Trophoblast cell (in vitro differentiated cells and primary cell): ENCODE data around the gene CGB3.

Source experiments
- DNase-seq, 2 donors: peaks; one replicate each; pipeline ENCODE4 v3.0.0-alpha.2; 2016
- H2AFZ ChIP-seq: 2 replicates; pipeline ENCODE4 v1.6.1; 2013; ENCODE audit warnings: low read length, moderate library complexity, mild to moderate bottlenecking; ENCODE audit not compliant: insufficient read depth, poor library complexity
- H2AK5ac ChIP-seq: 2 replicates; pipeline ENCODE4 v1.6.1; 2013; ENCODE audit warnings: mild to moderate bottlenecking, low read length
- H2BK120ac ChIP-seq: 2 replicates; pipeline ENCODE4 v1.6.1; 2013; ENCODE audit warnings: low read length, mild to moderate bottlenecking, moderate library complexity; ENCODE audit not compliant: insufficient read depth, poor library complexity
- H2BK12ac ChIP-seq: 2 replicates; pipeline ENCODE4 v1.6.1; 2013; ENCODE audit warnings: mild to moderate bottlenecking, low read length, moderate library complexity
- H2BK5ac ChIP-seq: 2 replicates; pipeline ENCODE4 v1.6.1; 2013; ENCODE audit warnings: low read length, low read depth, moderate library complexity, mild to moderate bottlenecking; ENCODE audit not compliant: poor library complexity
- H3K14ac ChIP-seq: 2 replicates; pipeline ENCODE4 v1.6.1; 2013; ENCODE audit warnings: mild to moderate bottlenecking, low read length
- H3K18ac ChIP-seq: 2 replicates; pipeline ENCODE4 v1.6.1; 2013; ENCODE audit warnings: mild to moderate bottlenecking, low read length
- H3K23ac ChIP-seq: 2 replicates; pipeline ENCODE4 v1.6.1; 2013; ENCODE audit warnings: low read length
- H3K27ac ChIP-seq: 2 replicates; pipeline ENCODE4 v1.5.1; 2013; ENCODE audit warnings: low read depth, mild to moderate bottlenecking, inconsistent platforms, low read length, moderate library complexity
- H3K27me3 ChIP-seq: 2 replicates; pipeline ENCODE4 v1.6.1; 2013; ENCODE audit warnings: inconsistent platforms, mild to moderate bottlenecking, low read length, moderate library complexity; ENCODE audit not compliant: insufficient read depth
- H3K36me3 ChIP-seq, 2 experiments: 1 replicate in 1 of 2; 2 replicates in 1 of 2; pipeline ENCODE4 v1.6.1; 2013; ENCODE audit warnings: low read length in 2 of 2, mild to moderate bottlenecking in 2 of 2, moderate library complexity in 1 of 2; ENCODE audit not compliant: insufficient read depth in 2 of 2, control insufficient read depth in 1 of 2
- H3K4ac ChIP-seq: 2 replicates; pipeline ENCODE4 v1.6.1; 2013; ENCODE audit warnings: low read depth, mild to moderate bottlenecking, low read length, moderate library complexity
- H3K4me1 ChIP-seq, 2 experiments: 1 replicate in 1 of 2; 2 replicates in 1 of 2; pipeline ENCODE4 v1.6.1; 2013; ENCODE audit warnings: low read length in 2 of 2, mild to moderate bottlenecking in 2 of 2, moderate library complexity in 1 of 2; ENCODE audit not compliant: insufficient read depth in 2 of 2, control insufficient read depth in 1 of 2
- H3K4me2 ChIP-seq: 2 replicates; pipeline ENCODE4 v1.6.1; 2013; ENCODE audit warnings: inconsistent platforms, mild to moderate bottlenecking, low read length, moderate library complexity
- H3K4me3 ChIP-seq: 2 replicates; pipeline ENCODE4 v1.5.1; 2013; ENCODE audit warnings: mild to moderate bottlenecking, low read depth, low read length, inconsistent platforms
- H3K79me1 ChIP-seq: one replicate; pipeline ENCODE4 v1.6.1; 2013; ENCODE audit warnings: low read length
- H3K79me2 ChIP-seq: 2 replicates; pipeline ENCODE4 v1.6.1; 2013; ENCODE audit warnings: low read length, mild to moderate bottlenecking; ENCODE audit not compliant: control insufficient read depth, insufficient read depth, poor library complexity
- H3K9ac ChIP-seq: 2 replicates; pipeline ENCODE4 v1.6.1; 2013; ENCODE audit warnings: mild to moderate bottlenecking, low read length
- H3K9me3 ChIP-seq: 2 replicates; pipeline ENCODE4 v1.6.1; 2013; ENCODE audit warnings: low read depth, mild to moderate bottlenecking, control low read depth, inconsistent platforms, low read length; ENCODE audit not compliant: insufficient read depth
- H4K12ac ChIP-seq: 2 replicates; pipeline ENCODE4 v1.6.1; 2013; ENCODE audit warnings: low read depth, mild to moderate bottlenecking, low read length, moderate library complexity
- H4K8ac ChIP-seq: 2 replicates; pipeline ENCODE4 v1.6.1; 2013; ENCODE audit warnings: low read depth, mild to moderate bottlenecking, low read length, moderate library complexity
- H4K91ac ChIP-seq: one replicate; pipeline ENCODE4 v1.6.1; 2013; ENCODE audit warnings: low read depth, mild to moderate bottlenecking, low read length, moderate library complexity
- WGBS: extraction: QIAGEN DNeasy Blood & Tissue Kit; methylation state at CpG from one replicate; pipeline ENCODE4 v1.1.7; 2013; ENCODE audit warnings: missing lambda C conversion rate; ENCODE audit not compliant: insufficient read length, insufficient coverage; ENCODE audit errors: extremely low coverage; 5-methylcytosine and 5-hydroxymethylcytosine counted together

The CGB3 gene

DNA sequence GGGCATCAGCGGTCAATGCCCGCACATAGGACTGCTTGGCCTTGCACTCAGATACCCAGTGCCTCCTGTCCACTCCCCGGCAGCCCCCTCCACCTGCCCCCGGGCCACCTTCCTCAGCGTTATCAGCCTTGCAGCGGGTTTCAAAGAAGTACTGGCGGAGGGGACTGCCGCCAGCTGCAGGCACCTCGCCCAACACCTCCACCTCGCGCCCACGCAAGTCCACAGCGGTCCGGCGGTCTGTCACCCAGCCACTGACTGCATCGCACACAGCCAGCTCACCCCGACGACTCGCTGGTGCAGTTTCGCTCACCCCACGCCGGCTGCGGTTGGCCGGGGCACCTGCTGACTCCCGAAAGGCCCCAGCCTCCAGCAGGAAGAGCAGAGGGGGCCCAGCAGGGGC lies 37.3 kb upstream of the CGB3 start:
- Histone ChIP-seq H3K36me3 (peaks cover 0 to 2% of the 10 kb centered on the region in 2 experiments), H3K79me1 (peaks cover 24% of the 10 kb centered on the region), H3K4me2 (no peak overlapping the region), H3K9ac (no peak overlapping the region), H4K91ac (no peak overlapping the region), H2BK5ac (no peak overlapping the region), H2AK5ac (no peak overlapping the region), H3K4me1 (peaks cover 22 to 36% of the 10 kb centered on the region in 2 experiments), H3K14ac (no peak overlapping the region), H3K27me3 (peaks cover 5% of the 10 kb centered on the region), H4K8ac (no peak overlapping the region), H3K23ac (no peak overlapping the region), H3K18ac (no peak overlapping the region), H2BK12ac (no peak overlapping the region), H3K79me2 (peaks cover 5% of the 10 kb centered on the region), H2BK120ac (no peak overlapping the region), H4K12ac (no peak overlapping the region), H3K4me3 (no peak overlapping the region), H3K27ac (no peak overlapping the region), H2AFZ (no peak overlapping the region), H3K4ac (no peak overlapping the region), H3K9me3 (peaks cover 2% of the 10 kb centered on the region)
- WGBS, result no CpG with 5 or more reads among the region's 25 CpGs
- no peak for DNase-seq

DNA sequence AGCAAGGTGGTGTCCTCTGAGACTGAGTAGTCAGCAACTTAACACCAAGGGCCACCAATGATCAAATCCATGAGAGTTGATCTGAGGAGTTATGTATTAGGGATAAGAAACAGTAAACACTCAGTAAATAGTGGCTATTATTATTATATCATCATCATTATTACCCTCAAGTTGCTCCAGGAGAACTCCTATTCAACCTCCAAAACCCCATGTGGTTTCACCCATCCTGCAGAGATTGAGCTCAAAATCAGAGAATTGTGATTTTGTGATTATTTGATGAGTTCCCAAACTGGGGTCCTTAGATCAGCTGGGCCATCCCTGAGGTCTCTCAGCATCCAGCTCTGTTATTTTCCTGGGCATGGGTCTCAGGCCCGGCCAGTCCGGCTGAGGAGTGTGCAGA lies 36.9 kb upstream of the CGB3 start:
- Histone ChIP-seq H4K8ac (no peak overlapping the region), H3K9ac (no peak overlapping the region), H3K23ac (no peak overlapping the region), H3K79me2 (peaks cover 8% of the 10 kb centered on the region), H2BK120ac (no peak overlapping the region), H3K14ac (no peak overlapping the region), H3K79me1 (peaks cover 26% of the 10 kb centered on the region), H3K9me3 (peaks cover 1% of the 10 kb centered on the region), H3K4me2 (no peak overlapping the region), H4K91ac (no peak overlapping the region), H3K4me1 (peaks cover 19 to 32% of the 10 kb centered on the region in 2 experiments), H2BK5ac (no peak overlapping the region), H3K4me3 (no peak overlapping the region), H3K4ac (no peak overlapping the region), H2BK12ac (no peak overlapping the region), H3K36me3 (peaks cover 0 to 2% of the 10 kb centered on the region in 2 experiments), H2AK5ac (no peak overlapping the region), H3K27me3 (peaks cover 5% of the 10 kb centered on the region), H2AFZ (no peak overlapping the region), H4K12ac (no peak overlapping the region), H3K27ac (no peak overlapping the region), H3K18ac (no peak overlapping the region)
- no CpG with 5 or more reads among the region's 2 CpGs for WGBS
- DNase-seq, result no peak

DNA sequence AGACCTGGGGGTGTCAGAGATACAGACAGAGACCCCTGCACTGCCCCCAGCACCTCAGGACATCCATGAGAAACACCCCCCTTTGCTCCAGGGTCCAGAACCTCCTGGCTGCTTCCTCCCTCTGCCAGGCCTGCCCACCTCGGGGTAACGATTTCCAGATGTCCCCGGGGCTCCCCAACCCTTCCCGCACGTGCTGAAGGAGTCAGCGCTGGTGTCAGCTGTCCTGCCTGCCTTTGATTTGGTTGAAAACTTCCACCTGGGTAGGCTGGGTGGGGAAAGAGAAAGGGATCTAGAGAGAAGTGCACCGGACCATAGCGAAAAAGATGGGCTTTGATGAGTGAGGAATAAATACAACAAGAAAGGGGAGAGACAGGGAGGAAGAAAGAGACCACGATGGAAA lies 34.9 kb upstream of the CGB3 start:
- no peak overlapping the region for H2BK120ac ChIP-seq
- no CpG with 5 or more reads among the region's 9 CpGs for WGBS
- DNase-seq, result no peak

DNA sequence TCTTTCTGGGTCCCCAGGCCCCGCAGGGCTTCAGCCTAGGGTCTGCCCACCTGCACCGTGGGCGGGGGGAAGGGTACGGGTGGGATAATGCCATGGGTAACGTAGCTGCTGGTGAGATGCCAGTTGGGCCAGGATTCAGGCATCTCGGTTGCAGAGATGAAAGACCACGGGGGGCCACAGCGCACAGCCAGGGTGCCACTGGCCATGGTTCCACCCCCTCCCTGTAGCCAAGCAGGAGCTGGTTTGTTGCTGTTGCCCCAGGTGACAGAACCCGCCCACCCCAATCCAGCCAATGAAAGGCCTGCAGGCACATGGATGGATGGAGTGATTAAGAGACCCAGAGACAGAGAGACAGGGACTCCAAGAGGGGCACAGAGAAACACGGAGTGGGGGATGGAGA lies 34.4 kb upstream of the CGB3 start:
- H3K9me3 ChIP-seq, result peaks cover under 1% of the 10 kb centered on the region

More for the DNA sequence above, 34.9 kb upstream of the CGB3 start:
- no peak overlapping the region for H3K4me2 ChIP-seq
- no peak overlapping the region for H3K9ac ChIP-seq
- peaks cover 5% of the 10 kb centered on the region for H3K27me3 ChIP-seq
- H3K27ac ChIP-seq, result no peak overlapping the region
- no peak overlapping the region for H4K8ac ChIP-seq
- no peak overlapping the region for H3K4me3 ChIP-seq
- H3K79me2 ChIP-seq, result peaks cover 4% of the 10 kb centered on the region
- H2BK12ac ChIP-seq, result no peak overlapping the region
- H3K4me1 ChIP-seq, result peaks cover 9 to 22% of the 10 kb centered on the region in 2 experiments
- H3K4ac ChIP-seq, result no peak overlapping the region
- no peak overlapping the region for H2AK5ac ChIP-seq
- no peak overlapping the region for H4K12ac ChIP-seq
- no peak overlapping the region for H3K23ac ChIP-seq
- H3K18ac ChIP-seq, result no peak overlapping the region
- H4K91ac ChIP-seq, result no peak overlapping the region
- H3K79me1 ChIP-seq, result peaks cover 16% of the 10 kb centered on the region
- H3K14ac ChIP-seq, result no peak overlapping the region
- H3K9me3 ChIP-seq, result no peaks in the 10 kb centered on the region
- no peak overlapping the region for H2AFZ ChIP-seq
- H3K36me3 ChIP-seq, result peaks cover 0 to 2% of the 10 kb centered on the region in 2 experiments
- no peak overlapping the region for H2BK5ac ChIP-seq

More for the DNA sequence above, 34.4 kb upstream of the CGB3 start:
- H3K4me3 ChIP-seq, result no peak overlapping the region
- no peak overlapping the region for H3K4ac ChIP-seq
- peaks cover 0 to 2% of the 10 kb centered on the region in 2 experiments for H3K36me3 ChIP-seq
- no peak overlapping the region for H3K14ac ChIP-seq
- H4K8ac ChIP-seq, result no peak overlapping the region
- no peak overlapping the region for H3K23ac ChIP-seq
- no peak overlapping the region for H2AK5ac ChIP-seq
- no peak overlapping the region for H2BK12ac ChIP-seq
- H3K4me2 ChIP-seq, result no peak overlapping the region
- H2BK120ac ChIP-seq, result no peak overlapping the region
- peaks cover 5 to 17% of the 10 kb centered on the region in 2 experiments for H3K4me1 ChIP-seq
- peaks cover 5% of the 10 kb centered on the region for H3K27me3 ChIP-seq
- no peak for DNase-seq
- H3K27ac ChIP-seq, result no peak overlapping the region
- no peak overlapping the region for H3K9ac ChIP-seq
- no peak overlapping the region for H4K91ac ChIP-seq
- no CpG with 5 or more reads among the region's 10 CpGs for WGBS
- no peak overlapping the region for H3K18ac ChIP-seq
- no peak overlapping the region for H2BK5ac ChIP-seq
- H3K79me2 ChIP-seq, result peaks cover 4% of the 10 kb centered on the region
- H4K12ac ChIP-seq, result no peak overlapping the region
- no peak overlapping the region for H2AFZ ChIP-seq
- peaks cover 16% of the 10 kb centered on the region for H3K79me1 ChIP-seq
